Hepatocyte (in vitro differentiated cells): ENCODE measurements around the gene KRTAP1-1. TPM values are rescaled to one million over a fixed set of nuclear protein-coding genes. Genes with fewer than 3 reads are reported as not detected.

ENCODE experiments used
- DNase-seq: peaks from one replicate; pipeline ENCODE4 v3.0.0-alpha.2; 2016; ENCODE audit warnings: low spot score
- H2AFZ ChIP-seq: fragments of 200-600 bp; sonication (generic); 2 replicates; pipeline ENCODE4 v1.6.0; 2016; ENCODE audit warnings: antibody characterized with exemption, mild to moderate bottlenecking
- H3K27ac ChIP-seq: fragments of 200-600 bp; sonication (generic); 2 replicates; pipeline ENCODE4 v1.5.1; 2016; ENCODE audit warnings: mild to moderate bottlenecking
- H3K27me3 ChIP-seq: fragments of 200-600 bp; sonication (generic); 2 replicates; pipeline ENCODE4 v1.6.1; 2016
- H3K36me3 ChIP-seq: fragments of 200-600 bp; sonication (generic); replicated peaks from 2 replicates; pipeline ENCODE4 v1.5.1; 2016; ENCODE audit warnings: low read depth; ENCODE audit not compliant: insufficient read depth
- H3K4me1 ChIP-seq: fragments of 200-600 bp; sonication (generic); 2 replicates; pipeline ENCODE4 v1.5.1; 2016; ENCODE audit warnings: mild to moderate bottlenecking, moderate library complexity; ENCODE audit not compliant: insufficient read depth
- H3K4me2 ChIP-seq: fragments of 200-600 bp; sonication (generic); 2 replicates; pipeline ENCODE4 v1.6.0; 2016
- H3K4me3 ChIP-seq: fragments of 200-600 bp; sonication (generic); 2 replicates; pipeline ENCODE4 v1.5.1; 2016; ENCODE audit warnings: mild to moderate bottlenecking
- H3K79me2 ChIP-seq: fragments of 200-600 bp; sonication (generic); 2 replicates; pipeline ENCODE4 v1.6.0; 2017; ENCODE audit warnings: mild to moderate bottlenecking
- H3K9me2 ChIP-seq: fragments of 200-600 bp; sonication (generic); replicated peaks from 2 replicates; pipeline ENCODE4 v1.6.0; 2017; ENCODE audit warnings: mild to moderate bottlenecking; ENCODE audit not compliant: insufficient read depth
- H3K9me3 ChIP-seq: fragments of 200-600 bp; sonication (generic); 2 replicates; pipeline ENCODE4 v1.5.1; 2016; ENCODE audit warnings: low read depth, mild to moderate bottlenecking
- H4K20me1 ChIP-seq: fragments of 200-600 bp; sonication (generic); 2 replicates; pipeline ENCODE4 v1.6.0; 2016; ENCODE audit warnings: mild to moderate bottlenecking; ENCODE audit not compliant: insufficient read depth, poor library complexity, severe bottlenecking
- EZH2 ChIP-seq: fragments of 200-600 bp; sonication (generic); IDR thresholded peaks from 2 replicates; pipeline ENCODE4 v1.6.1; 2016; ENCODE audit warnings: antibody characterized with exemption, mild to moderate bottlenecking, borderline replicate concordance
- EZH2phosphoT487 ChIP-seq: fragments of 200-600 bp; sonication (generic); IDR thresholded peaks from one replicate; pipeline ENCODE4 v1.6.1; 2018; ENCODE audit warnings: antibody characterized with exemption, mild to moderate bottlenecking, low read depth, moderate library complexity; ENCODE audit not compliant: unreplicated experiment, severe bottlenecking
- whole genome bisulfite sequencing: methylation state at CpG from one replicate; pipeline ENCODE4 v1.1.6; 2016; ENCODE audit warnings: low lambda C conversion rate; ENCODE audit errors: missing lambda C conversion rate; 5-methylcytosine and 5-hydroxymethylcytosine counted together
- polyA plus RNA-seq: library from polyadenylated mRNA; unstranded; fragments of >200 nt; fragmentation: Nextera tagmentation; extraction: Ambion mirVana; gene quantifications from 2 replicates; pipeline ENCODE4 v1.2.1, GENCODE V29; 2016
- total RNA-seq: library from RNA; depleted of rRNA; stranded (reverse); fragments of >200 nt; gene quantifications from 2 replicates; pipeline ENCODE4 v1.2.3, GENCODE V29; 2014
- TF ChIP-seq, protein P1 (sequence below): fragments of 200-600 bp; sonication (generic); IDR thresholded peaks from 2 replicates; pipeline ENCODE4 v1.5.1; 2016; ENCODE audit warnings: antibody characterized with exemption, mild to moderate bottlenecking; ENCODE audit not compliant: poor library complexity

The KRTAP1-1 gene
- total and polyA plus RNA-seq, 2 experiments from 2014 or later = not detected

DNA sequence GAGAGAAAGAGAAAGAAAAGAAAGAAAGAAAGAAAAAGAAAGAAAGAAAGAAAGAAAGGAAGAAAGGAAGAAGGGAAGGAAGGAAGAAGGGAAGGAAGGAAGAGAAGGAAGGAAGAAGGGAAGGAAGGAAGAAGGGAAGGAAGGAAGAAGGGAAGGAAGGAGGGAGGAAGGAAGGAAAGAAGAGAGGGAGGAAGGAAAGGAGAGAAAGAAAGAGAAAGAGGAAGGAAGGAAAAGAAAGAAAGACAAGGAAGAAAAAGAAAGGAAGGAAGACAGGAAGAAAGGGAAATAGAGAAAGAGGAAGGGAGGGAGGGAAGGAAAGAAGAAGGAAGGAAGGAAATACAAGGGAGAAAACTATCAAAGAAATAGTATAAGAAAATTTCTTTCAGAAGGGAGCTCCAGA, 35.5 kb upstream of the KRTAP1-1 start:
- no peaks in the 10 kb centered on the region for H3K9me2 ChIP-seq
- H2AFZ ChIP-seq = no peak overlapping the region
- no peak overlapping the region for H3K4me3 ChIP-seq
- TF ChIP-seq, protein P1, sequence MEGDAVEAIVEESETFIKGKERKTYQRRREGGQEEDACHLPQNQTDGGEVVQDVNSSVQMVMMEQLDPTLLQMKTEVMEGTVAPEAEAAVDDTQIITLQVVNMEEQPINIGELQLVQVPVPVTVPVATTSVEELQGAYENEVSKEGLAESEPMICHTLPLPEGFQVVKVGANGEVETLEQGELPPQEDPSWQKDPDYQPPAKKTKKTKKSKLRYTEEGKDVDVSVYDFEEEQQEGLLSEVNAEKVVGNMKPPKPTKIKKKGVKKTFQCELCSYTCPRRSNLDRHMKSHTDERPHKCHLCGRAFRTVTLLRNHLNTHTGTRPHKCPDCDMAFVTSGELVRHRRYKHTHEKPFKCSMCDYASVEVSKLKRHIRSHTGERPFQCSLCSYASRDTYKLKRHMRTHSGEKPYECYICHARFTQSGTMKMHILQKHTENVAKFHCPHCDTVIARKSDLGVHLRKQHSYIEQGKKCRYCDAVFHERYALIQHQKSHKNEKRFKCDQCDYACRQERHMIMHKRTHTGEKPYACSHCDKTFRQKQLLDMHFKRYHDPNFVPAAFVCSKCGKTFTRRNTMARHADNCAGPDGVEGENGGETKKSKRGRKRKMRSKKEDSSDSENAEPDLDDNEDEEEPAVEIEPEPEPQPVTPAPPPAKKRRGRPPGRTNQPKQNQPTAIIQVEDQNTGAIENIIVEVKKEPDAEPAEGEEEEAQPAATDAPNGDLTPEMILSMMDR = no peak
- H4K20me1 ChIP-seq = no peaks in the 10 kb centered on the region
- no peaks in the 10 kb centered on the region for H3K4me1 ChIP-seq
- no peak overlapping the region for H3K4me2 ChIP-seq
- H3K36me3 ChIP-seq = no peaks in the 10 kb centered on the region
- H3K79me2 ChIP-seq = no peaks in the 10 kb centered on the region
- no peaks in the 10 kb centered on the region for H3K9me3 ChIP-seq
- H3K27me3 ChIP-seq = peaks cover 15% of the 10 kb centered on the region
- H3K27ac ChIP-seq = no peak overlapping the region
- no peak for DNase-seq

DNA sequence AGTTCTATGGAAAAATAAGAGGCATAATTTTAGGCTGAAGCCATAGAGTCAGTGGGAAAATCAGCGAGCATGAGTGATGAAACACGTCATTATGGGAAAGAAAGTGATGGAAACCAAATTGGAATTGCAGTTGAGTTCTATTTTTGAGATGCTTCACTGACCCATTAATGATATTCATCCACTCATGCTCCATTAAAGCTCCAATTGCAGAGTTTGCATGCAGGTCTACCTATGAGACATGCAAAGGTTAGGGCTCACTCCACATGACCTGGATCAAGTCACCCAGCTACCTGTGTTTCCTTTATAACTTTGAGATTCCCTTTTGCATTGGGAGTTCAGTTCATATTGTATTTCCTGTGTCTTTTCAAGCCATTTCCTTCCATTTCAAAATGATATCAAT, 32.4 kb upstream of the KRTAP1-1 start:
- Histone ChIP-seq H2AFZ (no peak overlapping the region), H3K4me3 (no peak overlapping the region), H3K9me2 (no peaks in the 10 kb centered on the region), H3K4me2 (no peak overlapping the region), H3K79me2 (no peaks in the 10 kb centered on the region), H3K36me3 (no peaks in the 10 kb centered on the region), H4K20me1 (no peaks in the 10 kb centered on the region), H3K9me3 (no peaks in the 10 kb centered on the region), H3K4me1 (no peaks in the 10 kb centered on the region), H3K27ac (no peak overlapping the region), H3K27me3 (peaks cover 15% of the 10 kb centered on the region)
- DNase-seq = no peak
- TF ChIP-seq EZH2phosphoT487 (no peak), EZH2 (no peak)
- TF ChIP-seq, protein P1 = no peak
- 98% methylated on average over 2 of the region's 2 CpGs for WGBS

DNA sequence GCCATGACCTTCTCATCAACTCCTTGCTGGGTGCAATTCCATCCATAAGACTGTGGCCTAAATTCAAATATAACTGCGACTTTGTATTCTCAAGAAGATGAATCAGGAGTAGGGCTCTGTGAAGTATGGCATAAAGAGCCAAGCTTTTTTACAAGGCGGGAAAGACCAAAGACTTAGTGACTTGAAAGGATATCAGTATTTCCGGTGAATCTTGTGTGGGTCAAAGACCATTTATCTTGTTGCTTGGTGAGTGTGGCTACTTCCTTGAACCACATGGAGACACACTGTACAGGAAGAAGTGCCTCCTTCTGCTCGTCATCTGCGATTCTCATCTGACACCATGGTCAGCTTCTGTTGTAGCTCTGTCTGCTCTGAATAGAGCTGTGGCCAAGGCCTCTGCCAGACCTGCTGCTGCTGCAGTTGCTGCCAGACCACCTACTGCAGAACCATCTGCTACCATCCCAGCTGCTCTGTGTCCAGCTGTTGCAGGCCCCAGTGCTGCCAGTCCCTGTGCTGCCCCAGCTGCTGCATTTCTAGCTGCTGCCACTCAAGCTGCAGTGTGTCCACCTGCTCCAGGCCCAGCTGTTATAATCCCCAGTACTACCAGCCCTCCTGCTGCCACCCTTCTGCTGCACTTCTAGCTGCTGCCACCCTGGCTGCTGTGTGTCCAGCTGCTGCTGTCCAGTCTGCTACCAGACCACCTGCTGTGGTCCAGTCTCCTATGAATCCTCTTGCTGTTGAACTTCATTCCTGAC, 30.5 kb upstream of the KRTAP1-1 start:
- Histone ChIP-seq H3K4me3 (no peak overlapping the region), H2AFZ (no peak overlapping the region), H3K4me2 (no peak overlapping the region), H3K27ac (no peak overlapping the region), H3K36me3 (no peaks in the 10 kb centered on the region), H4K20me1 (no peaks in the 10 kb centered on the region), H3K79me2 (no peaks in the 10 kb centered on the region), H3K9me2 (no peaks in the 10 kb centered on the region), H3K27me3 (peaks cover 8% of the 10 kb centered on the region), H3K4me1 (no peaks in the 10 kb centered on the region), H3K9me3 (no peaks in the 10 kb centered on the region)
- TF ChIP-seq, protein P1 = no peak
- TF ChIP-seq EZH2 (no peak), EZH2phosphoT487 (no peak)
- DNase-seq = no peak
- 95% methylated on average over 5 of the region's 5 CpGs for WGBS
